Measurements from ENCODE around the gene FOXO1.
"Not testable (repeated sequence)": the region's sequence is repeated elsewhere in the genome, so short reads cannot be mapped to it uniquely, and the experiment has no call there.

Gene FOXO1

GRCh38 chr13:40666045-40666932 lies at the start of gene FOXO1:
Gene FOXO1, minus strand, starts transcription at chr13:40666641. Its CDS starts 429 bp downstream, at chr13:40666212.
- no peak for DNase-seq (ENCODE audit: low read depth, low spot score)

DNA sequence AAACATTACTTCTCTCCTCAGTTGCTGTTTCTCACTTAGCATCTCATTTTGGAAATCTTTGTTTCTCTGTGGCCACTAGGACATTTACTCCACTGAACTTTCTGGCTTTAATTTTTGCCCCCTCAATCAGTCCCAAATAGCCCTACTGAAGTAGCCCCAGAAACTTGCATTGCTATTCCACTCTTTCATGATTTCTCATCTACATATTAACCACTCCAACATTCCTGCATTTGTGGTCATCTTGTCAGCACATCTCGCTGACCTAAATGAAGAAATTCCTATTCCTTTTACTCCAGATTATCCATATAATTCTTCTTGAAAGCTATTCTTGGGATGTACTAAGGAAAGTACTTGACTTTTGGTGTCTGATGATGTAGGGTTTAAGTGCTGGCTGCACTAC lies 48.0 kb upstream of the FOXO1 start:
- not testable (repeated sequence) for DNase-seq (ENCODE audit: low read depth, low spot score)

GRCh38 chr13:40706439-40706838 lies 40.0 kb upstream of the FOXO1 start:
- DNase-seq (ENCODE audit: low read depth, low spot score) = no peak

DNA sequence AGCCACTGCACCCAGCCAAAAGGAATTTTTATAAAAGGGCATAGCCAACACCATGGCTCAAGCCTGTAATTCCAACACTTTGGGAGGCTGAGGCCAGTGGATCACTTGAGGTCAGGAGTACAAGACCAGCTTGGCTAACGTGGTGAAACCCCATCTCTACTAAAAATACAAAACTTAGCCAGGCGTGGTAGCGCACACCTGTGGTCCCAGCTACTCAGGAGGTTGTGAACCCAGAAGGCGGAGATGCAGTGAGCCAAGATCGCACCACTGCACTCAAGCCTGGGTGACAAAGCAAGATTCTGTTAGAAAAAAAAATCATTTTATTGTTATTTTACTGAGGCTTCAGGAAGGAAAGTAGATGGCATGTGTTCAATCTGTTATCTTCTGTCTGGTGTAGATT lies 31.3 kb upstream of the FOXO1 start:
- no peak for DNase-seq (ENCODE audit: low read depth, low spot score)

- DNase-seq (ENCODE audit: low read depth, low spot score) = no peak
Observed at GRCh38 chr13:40694426-40694825, 28.0 kb upstream of the FOXO1 start.

DNA sequence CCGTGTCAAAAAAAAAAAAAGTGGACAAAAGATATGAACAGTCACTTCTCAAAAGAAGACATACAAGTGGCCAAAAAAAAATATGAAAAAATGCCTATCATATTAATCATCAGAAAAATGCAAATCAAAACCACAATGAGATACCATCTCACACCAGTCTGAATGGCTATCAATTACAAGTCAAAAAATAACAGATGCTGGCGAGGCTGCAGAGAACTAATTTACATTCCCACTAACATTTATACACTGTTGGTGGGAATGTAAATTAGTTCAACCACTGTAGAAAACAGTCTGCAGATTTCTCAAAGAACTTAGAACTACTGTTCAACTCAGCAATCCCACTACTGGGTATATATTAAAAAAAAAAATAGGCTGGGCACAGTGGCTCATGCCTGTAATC lies 26.5 kb upstream of the FOXO1 start:
- DNase-seq (ENCODE audit: low read depth, low spot score) = no peak

- DNase-seq (ENCODE audit: low read depth, low spot score) = no peak
Observed at GRCh38 chr13:40688781-40689180, 22.3 kb upstream of the FOXO1 start.

- DNase-seq (ENCODE audit: low read depth, low spot score) = no peak
Observed at GRCh38 chr13:40682449-40683240, 16.2 kb upstream of the FOXO1 start.

GRCh38 chr13:40681341-40682146 lies 15.1 kb upstream of the FOXO1 start:
- DNase-seq (ENCODE audit: low read depth, low spot score) = no peak

GRCh38 chr13:40680659-40681323 lies 14.3 kb upstream of the FOXO1 start:
- DNase-seq (ENCODE audit: low read depth, low spot score) = no peak

DNA sequence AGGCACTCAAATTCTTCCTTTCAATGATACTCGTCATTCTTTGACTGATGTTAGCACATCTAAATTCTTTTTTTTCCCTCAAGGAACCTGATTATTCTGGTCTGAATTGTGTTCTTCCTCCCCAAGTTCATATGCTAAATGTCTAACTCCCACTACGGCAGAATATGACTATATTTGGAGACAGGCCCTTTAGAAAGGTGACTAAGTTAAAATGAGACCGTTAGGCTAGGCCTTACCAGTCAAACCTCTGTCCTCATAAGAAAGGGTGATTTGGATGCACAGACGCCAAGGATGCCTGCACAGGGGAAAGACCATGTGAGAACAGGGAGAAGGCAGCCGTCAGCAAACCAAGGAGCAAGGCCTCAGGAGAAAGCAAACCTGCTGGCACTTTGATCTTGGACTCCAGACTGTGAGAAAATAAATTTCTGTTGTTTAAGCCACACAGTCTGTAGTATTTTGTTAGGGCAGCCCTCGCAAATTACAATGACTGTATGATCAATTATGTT lies 13.1 kb upstream of the FOXO1 start:
- DNase-seq (ENCODE audit: low read depth, low spot score) = no peak

DNA sequence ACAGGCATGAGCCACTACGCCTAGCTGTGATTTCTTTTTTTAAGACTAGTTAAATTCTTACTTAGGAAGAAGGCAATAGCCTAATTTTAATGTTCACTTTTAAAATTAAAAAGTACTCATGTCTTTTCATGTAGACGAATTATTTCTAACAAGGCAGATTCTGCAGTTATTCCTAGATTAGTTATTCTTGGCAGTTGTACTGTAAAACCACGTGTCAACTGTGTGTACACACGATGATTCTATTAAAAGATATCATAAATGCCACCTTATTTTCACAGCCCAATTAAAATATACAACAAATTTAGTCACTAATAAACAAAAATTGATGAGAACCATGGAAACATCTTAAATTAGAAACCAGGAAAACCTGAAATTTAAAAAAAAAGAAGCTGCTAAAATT lies 10.6 kb upstream of the FOXO1 start:
- DNase-seq (ENCODE audit: low read depth, low spot score) = no peak

DNA sequence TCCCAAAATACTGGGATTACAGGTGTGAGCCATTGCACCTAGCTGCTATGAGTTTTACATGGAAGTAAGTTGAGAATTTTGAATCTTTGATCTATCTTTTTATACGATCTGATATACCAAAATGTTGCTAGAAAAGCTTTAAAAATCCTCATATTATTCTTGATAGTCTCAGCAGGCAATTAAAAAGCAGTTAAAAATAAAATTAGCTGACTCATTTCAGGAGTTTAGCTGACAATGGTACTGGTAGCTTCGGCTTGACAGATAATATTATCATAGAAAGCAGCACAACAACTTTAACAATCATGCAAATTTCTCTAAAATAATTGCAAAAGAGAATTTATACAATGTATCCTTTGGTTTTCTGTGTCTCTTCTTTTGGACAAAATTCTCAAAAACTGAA lies 9.6 kb upstream of the FOXO1 start:
- DNase-seq (ENCODE audit: low read depth, low spot score) = no peak

- DNase-seq (ENCODE audit: low read depth, low spot score) = no peak
Observed at GRCh38 chr13:40673414-40673813, 7.0 kb upstream of the FOXO1 start.

GRCh38 chr13:40672765-40673397 lies 6.4 kb upstream of the FOXO1 start:
- no peak for DNase-seq (ENCODE audit: low read depth, low spot score)

DNA sequence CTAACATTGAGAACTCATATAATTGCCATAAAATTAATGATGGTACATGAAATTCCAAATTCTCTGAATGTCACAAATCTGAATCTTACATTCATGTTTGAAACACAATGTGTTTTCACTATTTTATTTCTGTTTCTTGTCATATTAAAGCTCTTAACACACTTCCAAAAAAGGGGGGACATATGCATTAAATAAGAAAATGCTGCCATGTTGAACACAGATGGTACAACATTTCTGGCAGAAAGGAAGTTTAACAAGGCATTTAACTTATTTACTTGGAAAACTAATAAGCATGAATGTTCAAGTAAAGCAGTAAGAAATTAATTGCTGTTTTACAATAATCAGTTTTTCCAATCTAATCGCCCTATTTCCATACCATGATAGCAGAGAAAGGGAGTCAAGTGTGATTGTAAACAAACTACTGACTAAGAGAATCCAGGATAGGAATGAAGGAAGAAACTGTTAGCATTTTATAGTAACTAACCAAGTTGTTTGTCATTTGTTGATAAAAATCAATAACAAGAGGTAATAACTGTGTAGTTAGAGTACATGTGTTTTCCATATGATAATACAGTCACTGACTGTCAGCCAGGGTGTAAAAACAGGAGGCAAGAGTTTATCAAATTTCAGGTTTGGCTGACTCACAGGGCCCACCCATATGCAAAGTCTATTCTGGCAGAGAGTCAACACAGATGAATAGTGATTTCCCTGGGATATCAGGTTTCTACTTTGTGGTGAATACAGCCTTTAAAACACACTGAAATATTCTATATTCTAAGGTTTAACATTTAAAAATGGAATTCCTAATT lies 5.7 kb upstream of the FOXO1 start:
- no peak for DNase-seq (ENCODE audit: low read depth, low spot score)

DNA sequence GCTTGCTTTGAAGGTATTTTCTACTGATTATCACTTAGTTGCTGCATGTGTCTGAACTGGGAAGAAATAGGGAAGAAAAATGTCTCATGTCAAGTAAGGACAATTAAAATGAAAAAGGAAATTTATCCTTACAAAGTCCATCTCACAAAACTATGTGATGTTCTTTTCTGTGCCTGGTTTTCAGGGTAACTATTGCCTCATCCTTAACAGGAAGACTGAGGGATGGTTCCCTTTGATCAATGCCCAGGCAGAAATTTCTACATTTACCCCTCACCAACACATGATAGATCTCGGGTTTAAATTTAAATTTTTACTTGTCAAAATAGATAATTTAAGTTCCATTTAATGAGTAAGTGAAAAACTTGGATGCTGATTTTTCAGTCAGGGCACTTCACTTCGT lies 3.9 kb upstream of the FOXO1 start:
- DNase-seq (ENCODE audit: low read depth, low spot score) = no peak

- no peak for DNase-seq (ENCODE audit: low read depth, low spot score)
Observed at GRCh38 chr13:40668335-40668734, 1.9 kb upstream of the FOXO1 start.

DNA sequence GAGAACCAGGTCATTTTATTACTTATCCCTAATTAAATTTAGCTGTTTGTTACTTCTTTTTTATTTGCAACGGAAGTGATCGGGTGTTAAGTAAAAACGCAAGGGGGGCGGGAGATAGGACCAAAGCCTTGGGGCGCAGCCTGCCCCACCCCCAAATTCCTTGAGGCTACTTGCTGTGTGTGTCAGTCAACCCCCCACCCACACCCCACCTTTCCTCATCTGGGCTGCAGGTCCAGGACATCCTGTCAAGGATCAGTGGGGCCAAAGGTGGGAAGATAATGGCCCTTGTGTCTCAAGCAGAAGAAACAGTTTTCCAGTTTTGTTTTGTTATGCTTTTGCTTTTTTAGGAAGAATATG lies 1.2 kb upstream of the FOXO1 start:
- DNase-seq (ENCODE audit: low read depth, low spot score) = no peak
